ENCODE measurements around the gene SLC25A10.

DNA sequence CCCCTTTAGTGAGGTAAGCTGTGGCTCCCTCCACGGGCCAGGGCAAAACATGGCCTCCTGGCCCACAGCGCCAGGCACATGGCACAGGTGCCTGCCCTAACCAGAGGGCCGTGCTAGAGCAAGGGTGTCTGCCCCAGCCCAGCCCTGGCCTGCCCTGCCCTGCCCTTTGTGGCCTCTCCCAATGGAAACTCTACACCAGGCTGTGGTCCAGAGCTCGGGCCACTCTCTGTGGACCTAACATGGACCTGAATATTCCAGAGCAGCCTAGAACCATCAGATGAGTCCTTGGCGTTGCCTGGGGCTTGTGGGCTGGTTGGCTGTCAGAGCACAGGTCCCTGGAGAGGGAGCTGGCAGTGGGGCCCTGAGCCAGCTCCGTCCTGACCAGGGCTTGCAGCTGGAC, 16.9 kb upstream of the SLC25A10 start:
- no peak for TF ChIP-seq POLR2A (IDR thresholded peaks at IDR 0.05)
- TF ChIP-seq, protein P1, sequence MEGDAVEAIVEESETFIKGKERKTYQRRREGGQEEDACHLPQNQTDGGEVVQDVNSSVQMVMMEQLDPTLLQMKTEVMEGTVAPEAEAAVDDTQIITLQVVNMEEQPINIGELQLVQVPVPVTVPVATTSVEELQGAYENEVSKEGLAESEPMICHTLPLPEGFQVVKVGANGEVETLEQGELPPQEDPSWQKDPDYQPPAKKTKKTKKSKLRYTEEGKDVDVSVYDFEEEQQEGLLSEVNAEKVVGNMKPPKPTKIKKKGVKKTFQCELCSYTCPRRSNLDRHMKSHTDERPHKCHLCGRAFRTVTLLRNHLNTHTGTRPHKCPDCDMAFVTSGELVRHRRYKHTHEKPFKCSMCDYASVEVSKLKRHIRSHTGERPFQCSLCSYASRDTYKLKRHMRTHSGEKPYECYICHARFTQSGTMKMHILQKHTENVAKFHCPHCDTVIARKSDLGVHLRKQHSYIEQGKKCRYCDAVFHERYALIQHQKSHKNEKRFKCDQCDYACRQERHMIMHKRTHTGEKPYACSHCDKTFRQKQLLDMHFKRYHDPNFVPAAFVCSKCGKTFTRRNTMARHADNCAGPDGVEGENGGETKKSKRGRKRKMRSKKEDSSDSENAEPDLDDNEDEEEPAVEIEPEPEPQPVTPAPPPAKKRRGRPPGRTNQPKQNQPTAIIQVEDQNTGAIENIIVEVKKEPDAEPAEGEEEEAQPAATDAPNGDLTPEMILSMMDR (IDR thresholded peaks at IDR 0.05) = no peak
- no peak for TF ChIP-seq EP300 (IDR thresholded peaks at IDR 0.05)
- no peak for TF ChIP-seq POLR2AphosphoS5 (IDR thresholded peaks at IDR 0.05)
